Common myeloid progenitor, CD34-positive (primary cell): ENCODE results near the gene IGSF23.

Experiments
- CTCF ChIA-PET: fragments of 350-600 bp; sonication (Branson Sonifier 250); formaldehyde crosslinking; loops from one replicate; lab custom pipeline; 2021; ENCODE audit warnings: antibody characterized with exemption; lab: Charles Lee
- POLR2A ChIA-PET: fragments of 350-600 bp; sonication (Branson Sonifier 250); formaldehyde crosslinking; loops from one replicate; lab custom pipeline; 2021; ENCODE audit warnings: antibody characterized with exemption; lab: Charles Lee
- DNase-seq, 3 donors: peaks; one replicate each; pipeline versions ENCODE4 v3.0.0 to v3.0.0-alpha.2; 2013
- H3K27ac ChIP-seq, 2 experiments: 1 replicate in 1 of 2; 2 replicates in 1 of 2; pipeline ENCODE4 v1.7.0; 2013; ENCODE audit warnings: inconsistent platforms in 2 of 2, low read length in 2 of 2, mild to moderate bottlenecking in 2 of 2, low read depth in 1 of 2, moderate library complexity in 1 of 2; ENCODE audit not compliant: severe bottlenecking in 2 of 2, insufficient read depth in 1 of 2, poor library complexity in 1 of 2
- H3K27me3 ChIP-seq, 5 experiments: replicated peaks in 2 of 5; 1 replicate in 3 of 5; 2 replicates in 2 of 5; pipeline versions ENCODE4 v1.6.1 to v1.7.0; 2013; ENCODE audit warnings: low read length in 4 of 5, mild to moderate bottlenecking in 2 of 5, moderate library complexity in 2 of 5, inconsistent platforms in 1 of 5; ENCODE audit not compliant: insufficient read depth in 5 of 5, control insufficient read depth in 4 of 5
- H3K36me3 ChIP-seq, 4 experiments: 1 replicate in 2 of 4; 2 replicates in 2 of 4; pipeline versions ENCODE4 v1.6.1 to v1.7.0; 2013; ENCODE audit warnings: low read length in 3 of 4, control low read depth in 1 of 4, mild to moderate bottlenecking in 1 of 4; ENCODE audit not compliant: control insufficient read depth in 4 of 4, insufficient read depth in 4 of 4
- H3K4me1 ChIP-seq, 4 experiments: 1 replicate in 3 of 4; 2 replicates in 1 of 4; pipeline versions ENCODE4 v1.6.1 to v1.7.1; 2013; ENCODE audit warnings: low read length in 3 of 4, mild to moderate bottlenecking in 3 of 4, control low read depth in 1 of 4, inconsistent platforms in 1 of 4, moderate library complexity in 1 of 4; ENCODE audit not compliant: control insufficient read depth in 4 of 4, insufficient read depth in 4 of 4; ENCODE audit errors: control extremely low read depth in 1 of 4
- H3K4me3 ChIP-seq, 7 experiments: 1 replicate in 4 of 7; 2 replicates in 3 of 7; pipeline versions ENCODE4 v1.5.1 to v1.7.0; 2013; ENCODE audit warnings: mild to moderate bottlenecking in 7 of 7, low read length in 6 of 7, moderate library complexity in 6 of 7, inconsistent platforms in 2 of 7, low read depth in 2 of 7, control low read depth in 1 of 7; ENCODE audit not compliant: insufficient read depth in 4 of 7, control insufficient read depth in 1 of 7; ENCODE audit errors: extremely low read depth in 1 of 7
- H3K9me3 ChIP-seq, 5 experiments: 1 replicate in 4 of 5; 2 replicates in 1 of 5; pipeline versions ENCODE4 v1.6.1 to v1.7.1; 2013; ENCODE audit warnings: low read length in 4 of 5, mild to moderate bottlenecking in 2 of 5, inconsistent platforms in 1 of 5, low read depth in 1 of 5, moderate library complexity in 1 of 5; ENCODE audit not compliant: control insufficient read depth in 4 of 5, insufficient read depth in 2 of 5; ENCODE audit errors: control extremely low read depth in 1 of 5
- WGBS: methylation state at CpG from one replicate; pipeline ENCODE4 v1.1.5; 2013; ENCODE audit not compliant: insufficient coverage; 5-methylcytosine and 5-hydroxymethylcytosine counted together

IGSF23 gene

DNA sequence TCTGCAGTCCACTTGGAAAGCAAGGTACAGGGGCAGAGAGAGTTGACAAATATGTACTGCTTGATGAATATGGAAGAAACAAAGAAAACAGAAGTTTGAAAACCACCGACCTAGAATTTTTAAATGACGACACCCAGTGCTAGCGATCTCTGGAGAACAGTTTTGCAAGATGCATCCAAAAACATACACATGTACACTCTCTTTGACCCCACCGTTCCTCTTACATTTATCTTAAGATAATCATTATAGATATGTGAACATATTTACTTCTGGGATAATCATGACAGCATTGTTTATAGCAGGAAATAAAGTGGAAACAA, 40.8 kb upstream of the IGSF23 start:
- 90% methylated on average over 2 of the region's 4 CpGs for WGBS
- Histone ChIP-seq H3K27me3 (no peaks in the 10 kb centered on the region), H3K36me3 (no peaks in the 10 kb centered on the region), H3K27ac (no peak overlapping the region), H3K9me3 (no peaks in the 10 kb centered on the region), H3K4me3 (no peak overlapping the region), H3K4me1 (no peaks in the 10 kb centered on the region)
- DNase-seq = no peak
- POLR2A ChIA-PET = no interaction called here
- CTCF ChIA-PET = interaction anchor here (2.3 to 3.3 kb wide), 3 partner anchors 11 to 93 kb away, joined by 5 to 73 read pairs (median 16); no protein-coding TSS in a partner anchor

DNA sequence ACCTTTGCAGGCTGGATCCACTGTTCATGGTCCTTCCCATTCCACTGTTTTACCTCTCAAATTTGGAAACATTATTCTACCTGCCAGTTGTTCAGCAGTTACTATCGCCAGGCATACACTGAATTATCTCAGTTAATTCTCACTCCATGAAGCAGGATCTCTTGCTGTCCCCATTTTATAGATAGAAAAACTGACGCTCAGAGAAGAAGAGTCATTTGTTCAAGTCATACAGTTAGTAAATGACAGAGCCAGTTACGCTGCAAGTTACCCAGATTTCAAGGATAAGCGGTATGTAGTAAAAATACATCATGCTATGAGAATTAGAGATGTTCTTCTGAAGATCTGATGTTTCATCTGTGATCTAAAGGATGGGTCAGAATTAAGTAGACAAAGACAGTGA, 40.2 kb upstream of the IGSF23 start:
- ChIA-PET POLR2A (no interaction called here), CTCF (interaction anchor here (1.0 to 5.9 kb wide), 6 partner anchors 13 to 89 kb away, joined by 3 to 51 read pairs (median 5); no protein-coding TSS in a partner anchor)
- Histone ChIP-seq H3K27ac (no peak overlapping the region), H3K9me3 (no peaks in the 10 kb centered on the region), H3K4me3 (no peak overlapping the region), H3K27me3 (no peaks in the 10 kb centered on the region), H3K4me1 (no peaks in the 10 kb centered on the region), H3K36me3 (no peaks in the 10 kb centered on the region)
- WGBS = 98% methylated on average over 4 of the region's 4 CpGs
- DNase-seq = no peak

DNA sequence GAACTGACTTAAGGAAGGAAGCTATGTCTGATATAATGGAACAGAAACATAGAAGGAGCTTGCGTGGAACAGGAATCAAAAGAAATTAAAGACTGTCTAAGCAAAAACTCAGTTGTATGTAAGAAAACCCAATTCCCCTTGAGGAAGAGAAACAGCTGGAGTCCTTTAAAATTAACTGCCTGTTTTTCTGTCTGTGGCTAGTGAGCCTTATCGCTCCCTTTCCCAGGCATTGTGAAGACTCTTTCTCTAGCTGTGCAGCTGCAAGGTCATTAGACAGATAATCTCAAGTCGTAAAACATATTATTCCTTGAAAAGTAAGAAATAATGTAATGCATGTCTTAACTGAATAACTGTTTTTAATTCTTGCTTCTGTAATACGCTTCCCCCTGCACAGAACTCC, 39.7 kb upstream of the IGSF23 start:
- H3K4me3 ChIP-seq = no peak overlapping the region
- H3K36me3 ChIP-seq = no peaks in the 10 kb centered on the region
- CTCF ChIA-PET = interaction anchor here (1.0 to 5.9 kb wide), 6 partner anchors 12 to 89 kb away, joined by 3 to 51 read pairs (median 5); no protein-coding TSS in a partner anchor
- H3K9me3 ChIP-seq = no peaks in the 10 kb centered on the region
- H3K27ac ChIP-seq = no peak overlapping the region
- POLR2A ChIA-PET = no interaction called here
- no peaks in the 10 kb centered on the region for H3K27me3 ChIP-seq
- H3K4me1 ChIP-seq = no peaks in the 10 kb centered on the region
- DNase-seq = no peak
- WGBS = 94% methylated on average over 3 of the region's 4 CpGs

DNA sequence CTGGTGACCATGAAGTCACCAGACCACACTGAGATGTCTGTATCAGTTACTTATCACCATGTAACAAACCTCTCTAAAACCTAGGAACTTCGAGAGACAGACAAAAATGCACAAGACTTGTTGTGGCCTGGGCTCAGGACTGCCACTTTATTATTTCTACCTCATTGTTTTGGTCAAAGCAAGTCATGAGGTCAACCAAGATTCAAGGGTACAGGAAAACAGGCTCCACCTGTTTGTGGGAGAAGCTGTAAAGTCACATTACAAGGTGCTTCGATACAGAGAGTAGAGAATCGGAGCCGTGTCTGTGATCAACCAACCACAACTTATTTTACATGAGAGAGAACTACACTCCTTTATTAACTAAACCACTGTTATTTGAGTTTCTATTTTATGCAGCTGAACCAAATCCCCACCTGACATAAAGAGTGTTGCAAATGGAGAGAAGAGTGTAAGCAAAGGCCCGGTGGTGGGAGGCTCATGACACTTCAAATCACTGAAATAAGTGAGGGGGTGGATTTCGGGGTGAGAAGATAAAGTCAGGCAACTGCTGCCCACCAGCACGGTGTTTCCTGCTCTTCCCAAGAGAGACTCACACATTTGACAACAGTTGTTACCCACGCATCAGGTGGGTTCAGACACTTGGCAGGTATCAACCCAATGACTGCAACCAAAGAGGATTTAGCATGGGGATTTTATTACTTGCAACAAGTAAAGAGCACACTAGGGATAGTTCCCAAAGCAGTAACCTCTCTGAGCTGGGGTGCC, 39.0 kb upstream of the IGSF23 start:
- no peak for DNase-seq
- ChIA-PET POLR2A (no interaction called here), CTCF (interaction anchor here (1.0 to 5.9 kb wide), 6 partner anchors 12 to 88 kb away, joined by 3 to 51 read pairs (median 5); no protein-coding TSS in a partner anchor)
- no peak overlapping the region for H3K4me3 ChIP-seq
- H3K27ac ChIP-seq = no peak overlapping the region
- no peaks in the 10 kb centered on the region for H3K9me3 ChIP-seq
- H3K27me3 ChIP-seq = no peaks in the 10 kb centered on the region
- H3K4me1 ChIP-seq = no peaks in the 10 kb centered on the region
- H3K36me3 ChIP-seq = no peaks in the 10 kb centered on the region
- 91% methylated on average over 4 of the region's 8 CpGs for WGBS

DNA sequence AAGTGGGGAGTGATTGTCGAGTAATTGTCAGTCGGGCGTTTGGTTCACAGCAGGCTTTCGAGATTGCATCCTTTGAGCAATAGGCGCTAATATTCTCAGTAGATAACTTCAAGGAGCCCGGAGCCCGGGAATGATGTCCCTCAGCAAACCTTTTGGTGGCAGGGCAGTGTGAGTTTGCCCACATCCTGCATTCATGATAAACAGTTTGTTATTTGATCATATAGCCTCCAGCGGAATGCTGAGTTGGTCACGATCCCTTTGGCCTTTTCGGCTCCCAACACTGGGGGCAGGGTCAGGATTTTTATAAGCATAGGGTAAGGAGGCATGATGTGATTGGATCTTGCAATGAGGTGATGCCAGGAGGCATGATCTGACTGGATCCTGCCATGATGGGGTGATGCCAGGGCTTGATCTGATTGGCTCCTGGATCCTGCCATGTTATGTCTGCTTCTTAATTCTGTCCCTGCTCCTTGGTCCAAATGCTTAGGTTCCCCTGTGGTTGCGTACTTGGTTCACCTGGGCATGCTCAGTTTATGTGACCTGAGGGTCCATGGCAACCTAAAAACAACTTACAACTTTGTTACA, 38.2 kb upstream of the IGSF23 start:
- Histone ChIP-seq H3K27me3 (no peaks in the 10 kb centered on the region), H3K9me3 (no peaks in the 10 kb centered on the region), H3K4me3 (no peak overlapping the region), H3K4me1 (no peaks in the 10 kb centered on the region), H3K36me3 (no peaks in the 10 kb centered on the region), H3K27ac (no peak overlapping the region)
- DNase-seq = no peak
- CTCF ChIA-PET = interaction anchor here (5.9 kb wide), 1 partner anchor 80 kb away, joined by 51 read pairs; no protein-coding TSS in a partner anchor
- POLR2A ChIA-PET = no interaction called here
- 93% methylated on average over 11 of the region's 11 CpGs for WGBS

DNA sequence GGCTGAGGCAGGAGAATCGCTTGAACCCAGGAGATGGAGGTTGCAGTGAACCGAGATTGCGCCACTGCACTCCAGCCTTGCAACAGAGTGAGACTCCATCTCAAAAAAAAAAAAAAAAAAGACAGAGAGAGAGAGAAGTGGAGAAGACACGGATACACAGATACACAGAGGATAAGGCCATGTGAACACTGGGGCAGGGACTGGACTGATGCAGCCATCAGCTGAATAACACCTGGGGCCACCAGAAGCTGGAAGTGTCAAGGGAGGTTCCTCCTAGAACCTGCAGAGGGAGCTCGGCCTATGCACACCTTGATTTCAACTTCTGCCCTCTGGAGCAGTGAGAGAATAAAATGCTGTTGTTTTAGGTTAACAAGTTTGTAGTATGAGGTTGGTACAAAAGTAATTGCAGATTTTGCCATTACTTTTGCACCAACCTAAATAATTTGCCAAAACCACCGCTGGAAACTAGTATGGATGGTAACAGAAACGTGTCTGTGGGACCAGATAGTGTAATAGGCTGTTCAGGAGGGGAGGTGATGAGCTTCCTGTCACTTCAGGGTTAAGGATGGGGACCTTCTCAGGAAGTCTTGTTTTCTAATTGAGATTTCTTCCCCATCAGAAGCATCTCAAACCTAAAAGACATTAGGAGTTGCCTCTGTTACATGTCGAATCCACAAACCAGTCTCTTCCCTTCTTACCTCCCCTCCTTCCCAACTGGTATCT, 36.4 kb upstream of the IGSF23 start:
- no peaks in the 10 kb centered on the region for H3K4me1 ChIP-seq
- ChIA-PET CTCF (interaction anchor here (0.6 to 5.9 kb wide), 14 partner anchors 12 to 196 kb away, joined by 3 to 51 read pairs (median 3); no protein-coding TSS in a partner anchor), POLR2A (no interaction called here)
- peak; percentile 38 to 74 (median 68) for DNase-seq
- 100% methylated on average over 2 of the region's 8 CpGs for WGBS
- no peak overlapping the region for H3K27ac ChIP-seq
- H3K9me3 ChIP-seq = no peaks in the 10 kb centered on the region
- H3K36me3 ChIP-seq = no peaks in the 10 kb centered on the region
- no peak overlapping the region for H3K4me3 ChIP-seq
- H3K27me3 ChIP-seq = no peaks in the 10 kb centered on the region

DNA sequence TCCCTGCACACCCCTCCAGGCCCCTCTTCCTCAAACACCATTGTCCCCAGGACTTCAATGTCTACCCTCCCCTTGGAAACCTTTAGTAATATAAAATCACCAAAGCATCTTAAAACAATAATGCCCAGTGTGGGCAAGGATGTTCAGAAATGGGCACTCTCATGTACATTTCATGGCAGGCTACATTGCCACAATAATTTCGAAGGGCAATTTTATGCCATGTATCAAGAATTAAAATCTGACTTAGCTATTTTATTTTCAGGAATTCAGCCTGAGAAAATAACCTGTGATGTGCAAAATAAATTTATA, 35.8 kb upstream of the IGSF23 start:
- WGBS = no CpG with 5 or more reads among the region's 1 CpG
- no peaks in the 10 kb centered on the region for H3K4me1 ChIP-seq
- no peak overlapping the region for H3K27ac ChIP-seq
- DNase-seq = peak in 1 of 3 donors; percentile 16
- ChIA-PET POLR2A (no interaction called here), CTCF (interaction anchor here (1.0 to 5.9 kb wide), 8 partner anchors 11 to 144 kb away, joined by 3 to 51 read pairs (median 4); no protein-coding TSS in a partner anchor)
- H3K9me3 ChIP-seq = no peaks in the 10 kb centered on the region
- no peaks in the 10 kb centered on the region for H3K36me3 ChIP-seq
- H3K4me3 ChIP-seq = no peak overlapping the region
- H3K27me3 ChIP-seq = no peaks in the 10 kb centered on the region
